Right cardiac atrium (tissue), 5 donors: ENCODE data around the gene ADORA1. TPM values are rescaled to one million over a fixed set of nuclear protein-coding genes. Genes with fewer than 3 reads are reported as not detected.

Source experiments
- ATAC-seq, 2 donors: fragments of 200-7000 bp; cut with Tn5 transposase; one replicate each; pipeline versions ENCODE4 v1.8.0 to v1.9.1; 2020; ENCODE audit warnings: moderate library complexity in 2 of 2, mild to moderate bottlenecking in 1 of 2
- DNase-seq, 3 donors: peaks; one replicate each; pipeline ENCODE4 v3.0.0-alpha.2; 2020
- H3K27ac ChIP-seq: one replicate; pipeline ENCODE4 v1.5.1; 2013; ENCODE audit warnings: mild to moderate bottlenecking, low read length, control low read depth, moderate library complexity
- H3K27me3 ChIP-seq: one replicate; pipeline ENCODE4 v1.6.1; 2013; ENCODE audit not compliant: control insufficient read depth, insufficient read depth
- H3K4me1 ChIP-seq: one replicate; pipeline ENCODE4 v1.6.1; 2013; ENCODE audit warnings: low read length; ENCODE audit not compliant: control insufficient read depth, insufficient read depth
- H3K4me3 ChIP-seq: one replicate; pipeline ENCODE4 v1.5.1; 2013; ENCODE audit warnings: low read length, control low read depth
- H3K9me3 ChIP-seq: one replicate; pipeline ENCODE4 v1.6.1; 2013; ENCODE audit warnings: low read length; ENCODE audit not compliant: control insufficient read depth
- WGBS: extraction: QIAGEN DNeasy Blood & Tissue Kit; methylation state at CpG from one replicate; pipeline ENCODE4 v1.1.7; 2013; 5-methylcytosine and 5-hydroxymethylcytosine counted together
- intact Hi-C, 4 donors: fragments of 100-400 bp; cut with DNase I; formaldehyde crosslinking; loops; one replicate each; pipeline versions ENCODE4 v1.11.0 to v1.14.0; 2022 to 2023
- polyA plus RNA-seq: library from polyadenylated mRNA; stranded (reverse); fragments of 200-250 nt; gene quantifications from one replicate; pipeline ENCODE4 v1.2.3, GENCODE V29; 2013
- total RNA-seq, 4 donors: library from RNA; stranded (reverse); fragmentation: NEBNext Ultra II Directional; extraction: Animal tissue kit (Norgen Biotek cat#: 25700); gene quantifications; one replicate each; pipeline ENCODE4 v1.2.1, GENCODE V29; 2021
- donor health status: healthy with polysubstance abuse.
- donor health status: DM: no; HTN: yes; CAD: no.
- donor health status: DM: no; HTN: no; CAD: no.
- donor health status: DM: no; HTN: yes; CAD: no; lungs with severe emphysema.
- donor health status: DM: yes; HTN: yes; CAD: no.

The ADORA1 gene
- total and polyA plus RNA-seq, 5 donors, result 14.8 to 32.9 (median 23.5) TPM

DNA sequence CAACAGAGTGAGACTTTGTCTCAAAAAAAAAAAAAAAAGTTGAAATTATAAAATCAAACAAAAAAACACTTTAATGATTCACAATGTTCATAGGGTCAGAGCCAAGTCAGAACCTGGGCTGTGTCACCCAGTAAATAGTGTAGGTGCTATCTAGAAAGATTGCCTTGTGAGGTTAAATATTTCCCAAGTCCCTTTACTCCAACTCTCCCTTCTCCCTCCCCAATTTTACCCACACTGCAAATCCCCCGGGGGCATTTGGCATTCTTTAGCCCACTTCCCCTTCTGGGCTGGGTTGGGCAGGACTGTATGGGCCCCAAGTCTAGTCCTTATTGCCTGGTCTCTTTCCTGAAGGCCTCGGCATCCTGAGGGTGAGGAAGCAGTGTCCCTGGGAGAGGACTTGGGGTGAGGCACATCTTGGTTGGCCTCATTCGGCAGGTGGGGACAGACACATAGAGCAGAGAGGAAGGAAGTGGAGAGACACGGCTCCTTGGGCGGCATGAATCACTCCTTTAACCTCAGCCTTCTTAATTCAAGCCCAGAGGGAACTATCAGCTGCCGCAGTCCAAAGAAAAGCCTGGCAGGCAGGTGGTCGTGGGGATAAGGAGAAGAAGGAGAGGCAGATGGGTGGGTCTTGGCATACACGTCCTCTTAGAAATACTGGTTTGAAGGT is 8.2 kb downstream of the ADORA1 start:
- no peaks in the 10 kb centered on the region for H3K9me3 ChIP-seq
- ATAC-seq (no peak), DNase-seq (no peak)
- H3K4me1 ChIP-seq, result peaks cover 12% of the 10 kb centered on the region
- intact Hi-C loops, result no loop called here
- no peak overlapping the region for H3K4me3 ChIP-seq
- H3K27me3 ChIP-seq, result no peaks in the 10 kb centered on the region
- no peak overlapping the region for H3K27ac ChIP-seq
- 58% methylated on average over 8 of the region's 8 CpGs for WGBS

GRCh38 chr1:203136409-203137042 is 9.0 kb downstream of the ADORA1 start:
- no peak overlapping the region for H3K27ac ChIP-seq
- H3K9me3 ChIP-seq, result no peaks in the 10 kb centered on the region
- intact Hi-C loops, result no loop called here
- peaks cover 14% of the 10 kb centered on the region for H3K4me1 ChIP-seq
- DNase-seq (no peak), ATAC-seq (no peak)
- H3K4me3 ChIP-seq, result no peak overlapping the region
- H3K27me3 ChIP-seq, result no peaks in the 10 kb centered on the region
- WGBS, result 90% methylated on average over 1 of the region's 1 CpG

GRCh38 chr1:203137324-203137723 is 9.8 kb downstream of the ADORA1 start:
- intact Hi-C loops, result no loop called here
- Histone ChIP-seq H3K4me3 (no peak overlapping the region), H3K4me1 (peaks cover 12% of the 10 kb centered on the region), H3K9me3 (no peaks in the 10 kb centered on the region), H3K27ac (no peak overlapping the region), H3K27me3 (no peaks in the 10 kb centered on the region)
- DNase-seq, result no peak
- WGBS, result 88% methylated on average over 4 of the region's 4 CpGs
- no peak for ATAC-seq

DNA sequence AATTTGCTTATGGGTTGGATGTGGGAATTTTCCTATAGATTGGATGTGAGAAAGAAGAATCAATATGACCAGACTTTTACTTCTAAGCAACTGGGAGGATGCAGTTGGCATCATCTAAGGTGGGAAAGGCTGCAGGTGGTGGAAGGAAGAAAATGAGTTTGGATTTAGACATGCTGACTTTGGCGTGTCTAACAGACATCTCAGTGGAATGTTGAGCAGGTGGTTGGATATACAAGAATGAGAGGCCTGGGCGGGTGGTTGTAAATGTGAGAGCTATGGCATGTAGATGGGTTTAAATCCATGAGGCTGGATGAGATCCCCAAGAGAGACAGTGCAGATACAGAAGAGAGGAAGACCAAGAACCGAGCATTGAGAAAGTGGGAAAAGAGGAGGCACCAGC is 10.5 kb downstream of the ADORA1 start:
- no peak overlapping the region for H3K27ac ChIP-seq
- no peak for DNase-seq
- 87% methylated on average over 3 of the region's 3 CpGs for WGBS
- peaks cover 12% of the 10 kb centered on the region for H3K4me1 ChIP-seq
- no peak overlapping the region for H3K4me3 ChIP-seq
- no peaks in the 10 kb centered on the region for H3K27me3 ChIP-seq
- no peaks in the 10 kb centered on the region for H3K9me3 ChIP-seq
- no peak for ATAC-seq
- intact Hi-C loops, result no loop called here

GRCh38 chr1:203139976-203140475 is 12.5 kb downstream of the ADORA1 start:
- WGBS, result 79% methylated on average over 8 of the region's 8 CpGs
- H3K27ac ChIP-seq, result no peak overlapping the region
- no peak for ATAC-seq

DNA sequence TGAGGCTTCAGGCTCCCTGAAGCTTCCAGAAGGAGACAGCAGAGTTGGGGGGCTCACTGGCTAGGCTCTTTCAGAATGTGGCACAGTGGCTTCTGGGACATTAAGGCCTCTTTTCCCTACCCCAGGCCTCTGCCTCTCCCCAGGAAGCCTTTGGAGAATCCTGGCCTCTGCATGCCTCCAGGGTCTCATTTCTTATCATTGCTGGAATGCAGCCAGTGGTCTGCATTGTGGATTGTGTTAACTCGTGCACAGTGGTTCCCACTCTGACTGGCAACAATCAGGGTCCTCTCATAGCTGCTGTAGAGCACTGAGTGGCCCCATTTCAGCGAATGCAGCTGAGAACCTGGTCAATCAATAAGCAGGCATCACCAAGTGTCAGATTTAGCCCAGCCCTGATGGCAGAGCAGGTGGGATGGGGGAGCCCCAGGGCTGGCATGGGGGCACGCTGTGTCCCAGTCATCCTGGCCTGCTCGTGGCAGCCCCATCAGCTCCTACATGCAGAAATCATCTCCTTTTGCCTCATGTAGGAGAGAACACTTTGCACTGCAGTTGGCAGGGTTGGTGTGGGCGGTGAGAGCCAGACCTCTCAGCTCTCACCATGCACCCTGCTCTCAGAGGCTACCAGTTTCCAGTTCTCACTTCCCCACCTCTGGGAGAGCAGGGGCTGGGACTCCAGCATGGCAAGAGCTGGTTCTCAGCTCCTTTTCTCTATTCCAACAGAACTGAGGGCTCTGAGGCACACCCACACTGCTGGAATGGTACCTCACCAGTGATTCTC is 13.4 kb downstream of the ADORA1 start:
- WGBS, result 46% methylated on average over 5 of the region's 5 CpGs
- DNase-seq (no peak), ATAC-seq (peak; percentile 39 to 67)
- no peak overlapping the region for H3K4me3 ChIP-seq
- H3K27ac ChIP-seq, result no peak overlapping the region
- H3K4me1 ChIP-seq, result peaks cover 11% of the 10 kb centered on the region
- no peaks in the 10 kb centered on the region for H3K27me3 ChIP-seq
- intact Hi-C loops, result no loop called here
- no peaks in the 10 kb centered on the region for H3K9me3 ChIP-seq

More at GRCh38 chr1:203139976-203140475, 12.5 kb downstream of the ADORA1 start:
- H3K27me3 ChIP-seq, result no peaks in the 10 kb centered on the region
- H3K9me3 ChIP-seq, result no peaks in the 10 kb centered on the region
- H3K4me1 ChIP-seq, result peaks cover 10% of the 10 kb centered on the region
- no peak for DNase-seq
- intact Hi-C loops, result no loop called here
- no peak overlapping the region for H3K4me3 ChIP-seq

DNA sequence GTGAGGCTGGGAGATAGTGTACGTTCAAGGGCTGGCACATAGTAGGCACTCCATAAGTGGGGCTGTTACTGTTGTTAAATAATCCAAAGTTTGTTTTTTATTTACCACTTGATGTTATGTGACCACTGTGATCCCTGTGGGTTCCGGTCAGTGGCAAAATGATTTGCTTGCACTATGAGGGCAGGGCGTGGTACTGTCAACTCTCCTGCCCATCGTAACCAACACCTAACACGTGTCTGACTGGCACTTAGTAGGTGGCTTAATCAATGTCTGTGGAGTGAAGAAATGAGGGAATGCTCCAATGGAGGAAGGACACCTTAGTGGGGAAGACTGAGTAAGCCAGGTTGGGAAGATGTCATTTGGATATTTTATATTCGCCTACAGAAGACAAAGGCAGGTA is 14.6 kb downstream of the ADORA1 start:
- H3K9me3 ChIP-seq, result no peaks in the 10 kb centered on the region
- peaks cover 11% of the 10 kb centered on the region for H3K4me1 ChIP-seq
- intact Hi-C loops, result no loop called here
- H3K27me3 ChIP-seq, result no peaks in the 10 kb centered on the region
- ATAC-seq, result no peak
- WGBS, result 89% methylated on average over 6 of the region's 6 CpGs
- DNase-seq, result no peak
- no peak overlapping the region for H3K4me3 ChIP-seq
- no peak overlapping the region for H3K27ac ChIP-seq

- H3K9me3 ChIP-seq, result no peaks in the 10 kb centered on the region
- H3K4me3 ChIP-seq, result no peak overlapping the region
- 83% methylated on average over 5 of the region's 5 CpGs for WGBS
- ATAC-seq (no peak), DNase-seq (no peak)
- no peaks in the 10 kb centered on the region for H3K27me3 ChIP-seq
- no peak overlapping the region for H3K27ac ChIP-seq
- intact Hi-C loops, result no loop called here
- H3K4me1 ChIP-seq, result peaks cover 11% of the 10 kb centered on the region
These were observed 15.3 kb downstream of the ADORA1 start for GRCh38 chr1:203142684-203143408.

GRCh38 chr1:203143641-203144040 is 16.1 kb downstream of the ADORA1 start:
- Histone ChIP-seq H3K27ac (no peak overlapping the region), H3K4me1 (peaks cover 11% of the 10 kb centered on the region), H3K27me3 (no peaks in the 10 kb centered on the region), H3K4me3 (no peak overlapping the region), H3K9me3 (no peaks in the 10 kb centered on the region)
- DNase-seq (peak; percentile 38 to 73 (median 68)), ATAC-seq (peak; percentile 56 to 66)
- 46% methylated on average over 11 of the region's 11 CpGs for WGBS
- intact Hi-C loops, result no loop called here

DNA sequence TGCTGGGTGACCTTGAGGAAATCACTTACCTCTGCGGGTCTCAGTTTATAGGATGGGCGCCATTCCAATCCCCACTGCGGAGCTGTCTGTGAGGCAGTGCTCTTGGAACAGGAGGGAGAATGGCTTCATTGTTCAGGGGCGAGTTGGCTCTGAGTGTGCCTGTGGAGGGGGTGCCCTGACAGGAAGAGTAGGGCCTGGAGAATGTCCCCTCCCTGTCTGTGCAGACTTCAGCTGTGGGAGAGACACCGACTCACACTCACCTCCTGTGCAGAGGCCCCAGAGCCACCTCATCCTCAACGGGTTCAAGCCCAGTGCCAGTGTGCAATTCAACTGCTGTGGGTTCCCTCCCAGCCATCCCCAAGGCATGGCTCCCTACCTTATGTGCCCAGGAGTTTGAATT is 17.1 kb downstream of the ADORA1 start:
- WGBS, result 40% methylated on average over 6 of the region's 6 CpGs
- no peak overlapping the region for H3K4me3 ChIP-seq
- DNase-seq (no peak), ATAC-seq (peak in 1 of 2 donors; percentile 17)
- no peak overlapping the region for H3K27ac ChIP-seq
- no peaks in the 10 kb centered on the region for H3K27me3 ChIP-seq
- H3K9me3 ChIP-seq, result no peaks in the 10 kb centered on the region
- intact Hi-C loops, result no loop called here
- H3K4me1 ChIP-seq, result peaks cover 11% of the 10 kb centered on the region
